Tibial artery (tissue), 4 donors: Measurements from ENCODE around the gene LTBP3.
"Not testable (repeated sequence)": the region's sequence is repeated elsewhere in the genome, so short reads cannot be mapped to it uniquely, and the experiment has no call there.

Experiments
- DNase-seq, 2 donors: peaks; one replicate each; pipeline ENCODE4 v3.0.0-alpha.2; 2019
- H3K27ac ChIP-seq, 2 donors: fragments of 200-600 bp; sonication (generic) in 1 of 2; 1 replicate in 1 of 2; 2 replicates in 1 of 2; pipeline ENCODE4 v1.5.1; 2018 to 2019; ENCODE audit warnings: mild to moderate bottlenecking in 1 of 2
- H3K27me3 ChIP-seq, 2 donors: fragments of 200-600 bp; sonication (generic) in 1 of 2; one replicate each; pipeline versions ENCODE4 v1.5.1 to v1.6.0; 2016 to 2019
- H3K36me3 ChIP-seq, 3 donors: fragments of 200-600 bp; sonication (generic) in 2 of 3; one replicate each; pipeline ENCODE4 v1.5.1; 2016 to 2019; ENCODE audit warnings: mild to moderate bottlenecking in 2 of 3
- H3K4me1 ChIP-seq, 4 donors: fragments of 200-600 bp; sonication (generic) in 2 of 4; 1 replicate in 3 of 4; 2 replicates in 1 of 4; pipeline ENCODE4 v1.5.1; 2016 to 2019
- H3K4me3 ChIP-seq, 2 donors: fragments of 200-600 bp; sonication (generic) in 1 of 2; 1 replicate in 1 of 2; 2 replicates in 1 of 2; pipeline ENCODE4 v1.5.1; 2018 to 2019; ENCODE audit warnings: mild to moderate bottlenecking in 2 of 2
- H3K9me3 ChIP-seq, 3 donors: fragments of 200-600 bp; sonication (generic) in 1 of 3; one replicate each; pipeline ENCODE4 v1.5.1; 2016 to 2019
- CTCF ChIP-seq, 2 experiments: fragments of 200-600 bp in 1 of 2; fragments of 450-650 bp in 1 of 2; IDR thresholded peaks; one replicate each; pipeline ENCODE4 v1.5.1; 2017 to 2019; ENCODE audit warnings: antibody characterized with exemption in 2 of 2, mild to moderate bottlenecking in 1 of 2, moderate library complexity in 1 of 2
- intact Hi-C: fragments of 100-400 bp; cut with DNase I; formaldehyde crosslinking; loops from one replicate; pipeline ENCODE4 v1.15.0; 2023; ENCODE audit warnings: low total_unique reads

LTBP3 gene

DNA sequence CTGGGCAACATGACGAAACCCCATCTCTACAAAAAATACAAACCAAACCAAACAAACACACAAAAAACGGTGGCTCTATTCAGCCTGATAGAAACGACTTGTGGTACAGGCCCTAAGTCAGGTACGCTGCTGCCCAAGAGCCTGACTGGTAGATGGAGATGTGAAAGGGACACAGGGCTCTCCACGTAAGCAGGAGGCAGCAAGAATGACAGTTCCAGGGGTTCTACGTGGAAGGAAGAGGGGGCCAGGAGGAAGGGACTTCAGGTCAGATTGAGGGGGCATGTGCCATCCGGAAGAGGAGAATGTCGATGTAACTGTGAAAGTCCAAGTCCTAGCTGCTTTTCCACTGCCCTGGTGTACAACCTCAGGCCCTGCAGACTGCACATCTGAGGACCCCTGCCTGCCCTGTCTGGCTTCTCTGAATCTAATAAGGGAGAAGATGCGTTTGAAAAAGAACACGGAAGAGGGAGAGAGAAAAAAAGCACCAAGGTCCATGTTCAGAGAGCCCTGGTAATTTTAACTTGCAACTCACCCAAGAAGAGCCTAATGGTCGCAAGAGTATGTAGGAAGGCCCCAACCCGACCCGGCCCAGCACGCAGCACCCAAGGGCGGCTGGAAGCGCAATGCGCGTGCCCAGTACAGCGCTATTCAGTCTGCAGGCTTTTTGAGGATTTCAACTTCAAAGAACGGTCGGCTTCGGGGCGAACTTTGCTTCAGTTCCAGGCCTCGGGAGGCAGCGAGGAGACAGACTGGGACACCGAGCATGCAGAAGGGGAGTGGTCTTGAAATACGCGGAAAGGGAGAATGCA lies 11.2 kb upstream of the LTBP3 start:
- H3K4me1 ChIP-seq = peaks cover 0 to 59% (median 49%) of the 10 kb centered on the region in 4 donors
- H3K9me3 ChIP-seq = no peaks in the 10 kb centered on the region
- H3K27me3 ChIP-seq = no peaks in the 10 kb centered on the region
- H3K4me3 ChIP-seq = peak overlapping the region; percentile 72 to 96
- DNase-seq = no peak
- peaks cover 0 to 9% (median 0%) of the 10 kb centered on the region in 3 donors for H3K36me3 ChIP-seq
- TF ChIP-seq CTCF (IDR thresholded peaks at IDR 0.05) = no peak
- intact Hi-C loops = loop anchor here (2.0 kb wide), 1 partner anchor 29 kb away; no protein-coding TSS in a partner anchor
- H3K27ac ChIP-seq = peak overlapping the region; percentile 93 to 98

- H3K27ac ChIP-seq = peak overlapping the region; percentile 5 to 36
- H3K4me1 ChIP-seq = peaks cover 3 to 43% (median 29%) of the 10 kb centered on the region in 4 donors
- no peaks in the 10 kb centered on the region for H3K9me3 ChIP-seq
- no peak overlapping the region for H3K4me3 ChIP-seq
- H3K36me3 ChIP-seq = peaks cover 0 to 9% (median 0%) of the 10 kb centered on the region in 3 donors
- TF ChIP-seq CTCF (IDR thresholded peaks at IDR 0.05) = no peak
- no peaks in the 10 kb centered on the region for H3K27me3 ChIP-seq
- intact Hi-C loops = no loop called here
- DNase-seq = no peak
Observed at GRCh38 chr11:65565624-65566453, 7.7 kb upstream of the LTBP3 start.

DNA sequence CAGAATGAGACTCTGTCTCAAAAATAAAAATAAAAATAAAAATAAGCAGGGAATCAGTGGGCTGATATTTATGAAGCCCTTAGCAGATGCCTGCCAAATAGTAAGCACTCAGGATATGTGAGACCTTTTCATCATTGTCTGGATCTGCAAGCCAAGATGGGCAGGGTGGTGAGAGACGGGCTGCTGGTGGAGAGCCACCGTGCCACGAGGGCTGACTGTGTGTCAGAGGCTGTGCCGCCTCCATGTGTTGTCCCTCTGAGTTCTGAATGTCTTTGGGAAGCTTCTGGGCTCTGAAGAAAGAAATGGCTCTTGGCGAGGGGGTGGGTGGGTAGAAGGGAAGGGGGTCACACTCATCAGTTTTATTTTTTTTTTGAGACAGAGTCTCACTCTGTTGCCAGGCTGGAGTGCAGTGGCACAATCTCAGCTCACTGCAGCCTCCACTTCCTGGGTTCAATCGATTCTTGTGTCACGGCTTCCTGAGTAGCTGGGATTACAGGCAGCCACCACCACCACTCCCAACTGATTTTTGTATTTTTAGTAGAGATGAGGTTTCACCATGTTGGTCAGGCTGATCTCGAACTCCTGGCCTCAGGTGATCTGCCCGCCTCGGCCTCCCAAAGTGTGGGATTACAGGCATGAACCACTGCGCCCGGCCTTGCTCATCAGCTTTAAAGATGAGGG lies 6.9 kb upstream of the LTBP3 start:
- H3K9me3 ChIP-seq, H3K4me3 ChIP-seq, intact Hi-C loops, DNase-seq, H3K27me3 ChIP-seq, H3K36me3 ChIP-seq: not testable (repeated sequence)
- Histone ChIP-seq H3K4me1 (peaks cover 9 to 48% (median 35%) of the 10 kb centered on the region in 4 donors), H3K27ac (peak overlapping the region; percentile 5 to 36)

DNA sequence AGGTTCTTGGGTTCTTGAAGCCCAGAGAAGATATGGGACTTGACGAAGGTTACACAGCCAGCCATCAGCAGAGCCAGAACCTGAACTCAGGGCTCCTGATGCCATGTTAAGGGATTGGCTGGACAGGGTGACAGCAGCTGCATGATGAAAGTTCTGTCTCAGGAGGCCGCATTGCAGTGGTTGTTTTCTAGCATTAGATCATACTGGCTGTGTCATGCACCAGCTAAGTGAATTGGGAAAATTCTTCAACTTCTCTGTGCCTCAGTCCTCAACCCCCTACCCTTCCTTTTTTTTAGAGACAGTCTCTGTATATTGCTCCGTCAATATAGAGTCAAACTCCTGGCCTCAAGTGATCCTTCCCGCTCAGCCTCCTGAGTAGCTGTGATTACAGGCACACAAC lies 5.4 kb upstream of the LTBP3 start:
- H3K4me3 ChIP-seq = no peak overlapping the region
- no peaks in the 10 kb centered on the region for H3K27me3 ChIP-seq
- peaks cover 9 to 52% (median 42%) of the 10 kb centered on the region in 4 donors for H3K4me1 ChIP-seq
- H3K36me3 ChIP-seq = peaks cover 0 to 9% (median 0%) of the 10 kb centered on the region in 3 donors
- TF ChIP-seq CTCF (IDR thresholded peaks at IDR 0.05) = no peak
- intact Hi-C loops = no loop called here
- DNase-seq = no peak
- H3K9me3 ChIP-seq = no peaks in the 10 kb centered on the region
- no peak overlapping the region for H3K27ac ChIP-seq

DNA sequence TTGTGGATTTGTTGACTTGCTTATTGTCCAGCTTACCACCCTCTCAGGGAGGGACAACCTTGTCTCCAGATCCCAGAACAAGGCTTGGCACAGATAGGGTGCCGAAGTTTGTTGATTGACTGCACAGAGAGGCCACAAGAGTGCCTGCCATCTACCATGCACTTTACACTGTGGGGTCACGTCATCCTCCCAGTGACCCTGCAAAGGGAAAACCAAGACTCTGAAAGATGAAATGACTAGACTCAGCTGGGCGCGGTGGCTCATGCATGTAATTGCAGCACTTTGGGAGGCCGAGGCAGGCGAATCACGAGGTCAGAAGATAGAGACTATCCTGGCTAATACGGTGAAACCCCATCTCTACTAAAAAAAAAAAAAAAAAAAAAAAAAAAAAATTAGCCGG lies 4.6 kb upstream of the LTBP3 start:
- intact Hi-C loops = no loop called here
- H3K36me3 ChIP-seq = peaks cover 0 to 2% (median 0%) of the 10 kb centered on the region in 3 donors
- no peaks in the 10 kb centered on the region for H3K27me3 ChIP-seq
- no peak overlapping the region for H3K4me3 ChIP-seq
- H3K4me1 ChIP-seq = peaks cover 9 to 46% (median 36%) of the 10 kb centered on the region in 4 donors
- TF ChIP-seq CTCF (IDR thresholded peaks at IDR 0.05) = no peak
- DNase-seq = no peak
- H3K9me3 ChIP-seq = no peaks in the 10 kb centered on the region
- H3K27ac ChIP-seq = peak overlapping the region in 1 of 2 donors; percentile 96
